Measurements from ENCODE around the gene HMG20A.
"Not testable (repeated sequence)": the region's sequence is repeated elsewhere in the genome, so short reads cannot be mapped to it uniquely, and the experiment has no call there.

The HMG20A gene

GRCh38 chr15:77406846-77407245 is 13.8 kb upstream of the HMG20A start:
- no peak for DNase-seq (ENCODE audit: low spot score)

GRCh38 chr15:77409259-77410156 is 11.2 kb upstream of the HMG20A start:
- DNase-seq (ENCODE audit: low spot score), result no peak

- DNase-seq (ENCODE audit: low spot score), result not testable (repeated sequence)
Observed at GRCh38 chr15:77410157-77410500, 10.6 kb upstream of the HMG20A start.

- no peak for DNase-seq (ENCODE audit: low spot score)
Observed at GRCh38 chr15:77410701-77411618, 9.7 kb upstream of the HMG20A start.

- DNase-seq (ENCODE audit: low spot score), result no peak
Observed at GRCh38 chr15:77411619-77411976, 9.1 kb upstream of the HMG20A start.

- no peak for DNase-seq (ENCODE audit: low spot score)
Observed at GRCh38 chr15:77412972-77413698, 7.6 kb upstream of the HMG20A start.

- DNase-seq (ENCODE audit: low spot score), result no peak
Observed at GRCh38 chr15:77413699-77414349, 6.9 kb upstream of the HMG20A start.

- DNase-seq (ENCODE audit: low spot score), result no peak
Observed at GRCh38 chr15:77414789-77415442, 5.8 kb upstream of the HMG20A start.

GRCh38 chr15:77415450-77416147 is 5.1 kb upstream of the HMG20A start:
- DNase-seq (ENCODE audit: low spot score), result no peak

- no peak for DNase-seq (ENCODE audit: low spot score)
Observed at GRCh38 chr15:77416148-77416455, 4.6 kb upstream of the HMG20A start.

GRCh38 chr15:77416954-77417353 is 3.7 kb upstream of the HMG20A start:
- DNase-seq (ENCODE audit: low spot score), result no peak

- DNase-seq (ENCODE audit: low spot score), result no peak
Observed at GRCh38 chr15:77417602-77418001, 3.1 kb upstream of the HMG20A start.

- no peak for DNase-seq (ENCODE audit: low spot score)
Observed at GRCh38 chr15:77418391-77418965, 2.2 kb upstream of the HMG20A start.

GRCh38 chr15:77418966-77419835 is 1.5 kb upstream of the HMG20A start:
- DNase-seq (ENCODE audit: low spot score), result peak; percentile 14

GRCh38 chr15:77419836-77420609 is 665 bp upstream of the HMG20A start, which contains the start of gene PEAK1:
Gene PEAK1 (minus strand): TSS chr15:77420104. CDS start chr15:77181926, 238,178 bp downstream.
- DNase-seq (ENCODE audit: low spot score), result peak; percentile 99

GRCh38 chr15:77421370-77421700 is 647 bp downstream of the HMG20A start:
- peak; percentile 25 for DNase-seq (ENCODE audit: low spot score)

GRCh38 chr15:77425104-77425503 is 4.4 kb downstream of the HMG20A start:
- no peak for DNase-seq (ENCODE audit: low spot score)

- no peak for DNase-seq (ENCODE audit: low spot score)
Observed at GRCh38 chr15:77426377-77426776, 5.7 kb downstream of the HMG20A start.

- DNase-seq (ENCODE audit: low spot score), result no peak
Observed at GRCh38 chr15:77426871-77427270, 6.2 kb downstream of the HMG20A start.
